Cardiac fibroblast (primary cell): Measurements from ENCODE around the gene ACYP1.

Experiments used
- DNase-seq, 2 donors: peaks; one replicate each; pipeline versions ENCODE4 v3.0.0 to v3.0.0-alpha.2; 2010; ENCODE audit warnings: low read depth in 2 of 2
- H3K4me3 ChIP-seq, 2 donors: replicated peaks in 1 of 2; 1 replicate in 1 of 2; 2 replicates in 1 of 2; pipeline ENCODE4 v1.5.1; 2011; ENCODE audit warnings: low read depth in 2 of 2, low read length in 2 of 2, mild to moderate bottlenecking in 2 of 2, moderate library complexity in 1 of 2
- CTCF ChIP-seq: IDR thresholded peaks from one replicate; pipeline ENCODE4 v1.5.1; 2011; ENCODE audit warnings: low read depth, mild to moderate bottlenecking, low read length, inconsistent platforms

Gene ACYP1

GRCh38 chr14:75063013-75063412 lies 811 bp downstream of the ACYP1 start:
- TF ChIP-seq CTCF, result no peak
- no peak for DNase-seq
- peak overlapping the region; percentile 95 for H3K4me3 ChIP-seq

GRCh38 chr14:75060420-75060819 lies 3.4 kb downstream of the ACYP1 start:
- DNase-seq, result no peak
- no peak overlapping the region for H3K4me3 ChIP-seq
- no peak for TF ChIP-seq CTCF

- no peak for DNase-seq
- H3K4me3 ChIP-seq, result no peak overlapping the region
- TF ChIP-seq CTCF, result no peak
Measured at GRCh38 chr14:75059642-75060041, 4.2 kb downstream of the ACYP1 start.

- TF ChIP-seq CTCF, result no peak
- H3K4me3 ChIP-seq, result no peak overlapping the region
- no peak for DNase-seq
Measured at GRCh38 chr14:75054421-75054820, 9.4 kb downstream of the ACYP1 start.

- peak in 1 of 2 donors; percentile 27 for DNase-seq
- no peak overlapping the region for H3K4me3 ChIP-seq
- TF ChIP-seq CTCF, result no peak
Measured at GRCh38 chr14:75053396-75054291, 10.2 kb downstream of the ACYP1 start.

- no peak for TF ChIP-seq CTCF
- peak overlapping the region; percentile 52 to 57 for H3K4me3 ChIP-seq
- DNase-seq, result no peak
Measured at GRCh38 chr14:75051556-75051899, 12.3 kb downstream of the ACYP1 start.
